IPS DF 4.7 (cell line): ENCODE results near the gene ADAMTS9.

Experiments used
- DNase-seq: peaks from one replicate; pipeline ENCODE4 v3.0.0-alpha.2; 2013; ENCODE audit warnings: low spot score; ENCODE audit errors: extremely low read depth

The ADAMTS9 gene

DNA sequence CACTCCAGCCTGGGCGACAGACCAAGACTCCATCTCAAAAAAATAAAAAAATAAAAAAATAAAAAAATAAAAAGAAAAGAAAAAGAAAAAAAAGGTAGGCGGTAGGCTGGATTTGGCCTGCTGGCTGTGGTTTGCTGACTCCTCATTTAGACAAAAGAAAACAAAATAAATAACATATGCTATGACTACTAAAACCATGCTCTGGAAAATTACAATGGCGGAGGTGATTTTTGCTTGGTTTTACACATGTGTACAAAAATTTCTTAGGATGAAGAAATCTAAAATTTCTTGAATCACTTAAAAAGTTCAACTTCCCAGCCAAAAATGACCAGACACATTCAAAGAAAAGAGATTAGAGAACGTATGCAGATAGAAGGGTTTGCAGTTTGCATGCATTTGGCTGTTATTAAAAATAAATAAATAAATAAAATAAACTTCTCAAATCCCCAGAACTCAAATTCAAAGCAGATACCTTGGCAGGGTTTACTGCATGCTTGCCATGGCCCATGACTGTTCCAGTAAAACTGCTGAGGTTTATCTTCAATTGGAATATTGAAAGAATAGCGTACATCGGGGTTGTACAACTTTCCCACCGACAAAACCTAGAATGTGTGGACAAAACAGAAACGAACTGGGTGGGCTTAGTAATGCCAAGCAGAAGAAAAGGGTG, 65.9 kb downstream of the ADAMTS9 start:
- DNase-seq: no peak

DNA sequence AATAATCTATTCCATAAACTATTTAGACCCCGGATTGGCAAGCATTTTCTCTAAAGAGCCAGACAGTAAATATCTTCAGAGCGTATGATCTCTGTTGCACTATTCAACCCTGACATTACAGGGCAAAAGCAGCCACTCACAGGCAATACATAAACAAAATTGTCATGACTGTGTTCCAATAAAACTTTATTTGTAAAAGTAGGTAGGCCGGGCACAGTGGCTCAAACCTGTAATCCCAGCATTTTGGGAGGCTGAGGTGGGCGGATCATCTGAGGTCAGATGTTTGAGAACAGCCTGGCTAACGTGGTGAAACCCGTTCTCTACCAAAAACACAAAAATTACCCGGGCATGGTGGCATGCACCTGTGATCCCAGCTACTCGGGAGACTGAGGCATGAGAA, 66.5 kb downstream of the ADAMTS9 start:
- DNase-seq: no peak

DNA sequence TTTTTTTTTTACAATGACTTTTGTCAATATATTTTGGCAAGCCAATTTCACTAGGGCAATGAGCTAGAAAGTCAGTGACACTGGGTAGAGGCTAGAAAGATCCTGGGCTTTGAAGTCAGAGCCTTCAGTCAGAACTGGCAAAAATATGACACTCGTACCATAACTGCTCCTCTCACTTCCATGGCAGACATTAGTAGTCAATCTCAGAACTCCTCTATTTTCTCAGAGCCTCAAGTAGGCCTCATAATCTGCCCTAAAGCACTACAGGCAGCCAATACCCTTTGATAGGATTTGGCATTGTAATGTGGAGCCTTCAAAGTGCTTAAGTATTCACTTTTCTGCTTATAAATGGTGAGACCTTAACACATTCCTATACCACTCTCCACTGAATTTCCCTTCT, 67.8 kb downstream of the ADAMTS9 start:
- DNase-seq: no peak

DNA sequence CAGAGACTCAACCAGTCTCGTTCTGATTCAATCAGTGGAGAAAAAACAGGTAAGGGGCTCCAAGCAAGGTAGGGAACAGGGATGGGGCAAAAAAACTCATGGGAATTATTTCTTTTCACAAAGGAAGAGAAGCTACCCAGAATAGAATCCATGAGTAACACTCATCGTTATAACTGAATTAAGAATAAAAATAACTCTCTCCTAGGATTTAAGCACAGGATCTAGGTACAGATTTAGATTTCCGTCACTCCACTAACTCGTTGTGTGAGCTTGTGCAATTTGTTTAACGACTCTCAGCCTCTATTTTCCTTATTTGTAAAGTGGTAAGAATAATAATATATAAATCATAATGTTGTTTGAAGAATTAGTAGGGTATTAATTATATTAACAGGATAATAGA, 68.6 kb downstream of the ADAMTS9 start:
- DNase-seq: no peak

DNA sequence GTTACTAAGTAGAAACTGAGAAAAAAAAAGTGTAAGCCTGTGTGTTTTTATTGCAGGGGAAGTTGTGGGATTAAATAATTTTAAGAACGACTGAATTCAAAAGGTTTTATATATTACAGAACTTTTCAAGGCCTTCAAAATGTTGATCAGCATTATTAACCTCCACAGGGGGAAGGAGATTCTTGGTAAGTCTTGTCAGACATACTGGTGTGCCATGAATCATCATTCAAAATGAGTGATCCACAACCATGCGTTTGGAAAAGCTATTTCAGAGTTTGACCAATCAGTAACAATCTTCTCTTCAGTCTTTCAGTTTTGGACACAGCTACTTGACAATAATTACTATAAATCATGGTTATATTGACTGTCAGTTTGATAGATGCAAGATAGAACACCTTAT, 70.2 kb downstream of the ADAMTS9 start:
- DNase-seq: no peak

DNA sequence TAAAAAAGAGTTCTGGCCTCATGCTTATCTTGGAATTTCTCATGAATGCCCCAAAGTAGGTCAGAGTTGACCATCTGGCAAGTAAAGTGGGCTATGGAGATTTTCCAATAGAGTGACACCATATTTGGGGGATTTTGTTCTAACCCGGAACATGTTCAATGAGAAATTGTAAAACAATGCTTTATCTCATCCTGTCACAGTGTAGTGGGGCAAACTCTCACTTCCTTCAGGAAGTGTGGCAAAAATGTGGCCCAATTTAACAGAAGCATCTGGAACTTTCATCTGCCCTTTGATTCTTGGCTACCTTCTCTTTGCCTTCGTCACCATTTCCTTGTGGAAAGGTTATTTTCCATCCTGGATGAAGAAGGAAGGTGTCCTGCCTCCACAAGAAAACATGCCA, 70.8 kb downstream of the ADAMTS9 start:
- DNase-seq: no peak

DNA sequence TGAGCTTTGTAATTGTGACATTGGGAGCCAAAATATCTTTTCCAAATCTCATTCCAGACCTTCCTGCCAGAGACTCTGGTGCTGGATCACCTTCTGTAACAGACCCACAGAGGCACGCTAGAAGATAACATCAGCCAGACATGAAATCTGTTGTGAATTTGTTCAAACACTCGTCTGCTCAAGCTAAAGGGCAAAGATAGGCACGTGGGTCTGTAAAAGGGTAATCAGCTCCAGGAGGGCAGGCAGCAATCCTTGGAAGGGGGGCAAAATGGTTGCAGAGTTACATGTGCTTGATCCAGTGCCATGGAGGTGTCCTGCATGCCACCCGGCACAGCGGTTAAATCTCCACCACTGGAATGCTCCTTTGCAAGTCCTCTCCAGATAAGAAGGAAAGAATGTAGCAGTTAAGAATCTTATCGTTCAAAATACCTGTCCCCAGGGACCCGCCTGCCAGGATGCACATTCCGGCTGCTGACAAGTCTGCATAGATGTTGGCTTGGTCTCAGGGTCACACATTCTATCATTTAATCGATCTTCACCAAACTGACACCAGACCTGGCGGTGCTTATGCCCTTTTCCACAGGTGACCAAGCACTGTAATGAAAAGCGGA, 74.8 kb downstream of the ADAMTS9 start:
- DNase-seq: no peak

DNA sequence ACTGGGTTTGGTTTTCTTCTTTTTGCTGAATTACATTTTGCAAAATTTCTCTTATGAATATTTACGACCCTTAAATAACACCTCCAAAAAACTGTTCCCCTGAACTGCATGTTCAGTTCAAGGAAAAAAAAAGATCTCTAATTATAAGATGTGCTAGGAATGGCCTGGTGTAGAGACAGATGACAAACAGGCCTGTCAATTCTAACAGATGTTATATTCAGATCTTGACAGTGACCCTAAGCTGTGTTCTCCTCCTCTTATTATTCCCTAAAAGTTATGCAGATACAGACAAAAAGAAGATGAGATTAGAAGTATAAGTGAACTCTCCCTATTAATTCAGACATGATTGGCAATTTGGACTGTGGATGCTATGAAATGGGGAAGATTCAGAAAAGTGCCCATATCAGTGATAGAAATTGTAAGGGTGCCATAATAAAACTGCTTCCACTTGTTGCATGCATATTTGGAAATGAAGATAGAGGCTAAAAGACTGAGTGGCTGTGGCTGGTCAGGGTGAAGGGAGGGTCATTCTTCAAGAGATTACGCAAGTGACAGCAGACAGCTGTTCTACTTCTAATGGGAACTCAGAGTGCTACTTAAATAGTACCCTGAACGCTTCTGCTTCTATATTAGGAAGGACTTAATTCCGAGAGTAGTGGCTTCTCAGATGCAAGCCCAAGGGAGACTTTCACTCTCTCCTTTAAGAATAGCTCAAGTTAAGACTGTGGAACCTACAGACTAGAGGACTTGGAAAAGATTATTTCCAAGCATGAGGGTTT, 75.5 kb downstream of the ADAMTS9 start:
- DNase-seq: no peak

DNA sequence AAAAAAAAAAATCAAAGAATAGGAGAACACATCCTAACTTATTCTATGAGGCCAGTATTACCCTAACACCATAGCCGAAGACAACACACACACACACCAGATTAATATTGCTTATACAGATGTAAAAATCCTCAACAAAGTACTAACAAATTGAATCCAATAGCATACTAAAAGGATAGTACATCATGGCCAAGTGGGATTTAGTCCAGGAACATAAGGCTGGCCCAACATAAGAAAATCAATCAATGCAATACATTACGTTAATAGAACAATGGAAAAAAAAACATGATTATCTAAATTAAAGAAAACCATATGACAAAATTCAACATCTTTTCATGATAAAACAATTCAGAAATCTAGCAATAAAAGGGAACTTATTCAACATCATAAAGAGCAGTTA, 79.1 kb downstream of the ADAMTS9 start:
- no peak for DNase-seq

DNA sequence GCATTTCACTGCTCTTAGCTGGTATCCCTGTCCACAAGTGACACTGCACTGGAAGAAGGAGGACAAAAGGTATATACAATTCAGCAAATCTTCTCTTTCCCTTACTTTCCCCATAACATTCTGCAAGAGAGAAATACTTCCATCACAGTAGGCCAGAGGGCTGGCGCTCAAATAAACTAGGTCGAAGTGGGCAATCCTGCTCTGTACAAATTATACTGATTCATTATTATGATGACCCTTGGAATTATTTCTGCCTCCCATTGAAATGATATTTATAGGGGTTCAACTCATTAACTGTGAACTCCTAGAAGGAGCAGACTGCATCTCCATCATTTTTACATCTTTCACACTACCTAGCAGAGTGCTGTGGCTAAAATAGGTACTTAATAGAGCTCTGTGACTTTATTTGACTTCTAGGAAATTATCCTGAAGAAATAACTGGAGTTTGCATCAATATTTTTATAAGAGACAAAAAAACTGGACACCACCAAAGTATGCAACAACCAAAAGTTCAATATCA, 80.7 kb downstream of the ADAMTS9 start:
- no peak for DNase-seq

DNA sequence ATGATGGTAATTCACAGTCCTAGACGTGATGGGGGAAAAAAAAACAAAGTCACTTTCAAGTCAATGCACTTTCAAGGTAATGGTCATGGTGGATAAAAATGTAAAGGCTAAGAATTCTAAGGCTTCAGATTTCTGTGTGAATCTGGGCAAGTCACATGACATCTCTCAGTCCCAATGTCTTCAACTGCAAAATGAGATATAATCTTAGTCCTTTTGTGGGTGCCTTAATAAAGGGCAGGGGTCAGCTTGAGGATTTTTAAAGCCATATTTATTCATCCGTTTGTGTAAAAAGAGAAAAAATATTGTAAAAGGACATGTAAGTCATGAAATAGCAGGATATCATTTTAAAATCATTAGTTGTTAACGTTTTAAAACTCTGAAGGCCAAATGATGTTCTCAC, 83.5 kb downstream of the ADAMTS9 start:
- DNase-seq: no peak

DNA sequence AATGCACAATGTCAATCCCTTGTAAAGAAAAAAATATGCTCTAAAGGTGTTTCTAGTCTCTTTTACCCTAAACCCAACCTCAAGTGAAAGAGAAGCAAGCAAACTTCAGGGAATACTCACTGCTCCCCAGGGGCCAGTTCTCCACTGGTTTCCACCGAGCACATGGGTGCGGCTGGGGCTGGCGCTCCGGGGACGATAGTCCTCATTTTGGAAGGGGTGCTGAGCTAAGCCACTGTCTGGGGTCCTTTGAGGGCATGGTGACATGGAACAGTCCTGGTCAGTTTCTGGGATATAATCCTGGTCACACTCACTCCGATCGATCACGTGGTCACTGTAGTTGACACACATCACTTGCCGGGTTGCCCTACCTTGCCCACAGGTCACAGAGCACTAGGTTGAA, 86.0 kb downstream of the ADAMTS9 start:
- no peak for DNase-seq

DNA sequence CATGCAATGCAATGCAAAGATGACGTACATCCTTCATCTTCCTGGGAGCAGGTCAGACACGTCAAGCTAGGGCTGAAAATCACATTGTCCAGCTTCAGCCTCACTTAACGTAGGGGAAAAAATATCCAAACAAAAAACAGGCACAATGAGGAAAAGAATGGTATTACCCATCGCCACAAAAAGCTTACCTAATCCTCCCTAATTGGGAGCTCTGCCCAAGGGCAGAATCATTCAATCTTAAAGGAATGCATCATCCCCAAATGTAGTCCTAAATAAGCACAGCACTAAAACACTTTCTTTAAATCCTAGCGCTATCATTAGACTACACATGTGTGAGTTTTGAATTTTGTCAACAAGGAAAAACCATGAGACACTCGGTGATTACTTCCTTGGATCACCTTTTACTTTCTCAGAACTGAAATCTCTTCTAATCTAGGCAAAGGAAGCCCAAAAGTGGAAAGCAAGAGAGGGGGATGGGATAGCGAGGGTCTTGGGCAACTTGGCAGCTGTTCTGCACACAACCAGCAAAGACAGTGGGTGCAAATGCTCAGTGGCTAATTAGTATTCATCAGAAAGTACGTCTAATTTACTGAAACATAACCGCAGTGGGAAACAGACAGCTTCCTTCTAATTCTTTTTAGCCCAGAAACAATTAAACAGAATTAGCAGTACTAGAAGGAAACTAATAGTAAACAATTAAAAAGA, 87.4 kb downstream of the ADAMTS9 start:
- DNase-seq: no peak

DNA sequence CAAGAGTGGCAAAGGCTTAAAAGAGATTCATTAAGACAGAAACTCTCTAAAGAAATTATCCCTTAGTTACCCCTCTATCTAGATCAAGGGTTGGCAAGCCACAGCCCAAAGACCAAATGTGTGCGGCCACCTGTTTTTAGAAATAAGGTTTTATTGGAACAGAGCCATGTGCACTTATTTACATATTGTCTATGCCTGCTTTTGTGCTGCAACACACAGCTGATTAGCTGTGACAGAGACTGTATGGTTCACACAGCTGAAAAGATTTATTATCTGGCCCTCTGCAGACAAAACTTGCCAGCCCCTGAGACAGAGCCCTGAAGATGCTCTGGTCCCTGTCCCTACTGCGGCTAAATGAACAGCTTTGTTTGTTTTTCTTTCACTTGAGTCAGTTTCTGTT, 88.1 kb downstream of the ADAMTS9 start:
- DNase-seq: no peak

DNA sequence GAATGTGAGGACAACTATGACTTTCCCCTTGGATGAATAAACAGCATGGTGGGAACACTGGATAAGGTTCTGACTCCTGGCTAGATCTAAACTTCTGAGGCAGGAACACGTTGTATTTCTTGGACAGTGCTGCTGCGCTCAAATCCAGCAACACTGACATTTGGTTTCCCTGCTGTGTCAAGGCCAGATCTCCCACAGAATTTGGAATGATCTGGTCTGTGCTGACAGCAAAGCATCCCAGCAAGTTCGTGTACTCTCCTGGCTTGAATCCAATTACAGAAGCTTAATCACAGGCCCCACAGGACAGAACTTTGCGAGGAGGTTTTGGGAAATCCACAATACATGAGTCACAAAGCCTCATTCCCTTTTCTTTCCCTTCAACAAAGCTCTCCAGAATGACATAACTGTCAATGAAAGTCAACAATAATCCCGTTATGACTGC, 92.5 kb downstream of the ADAMTS9 start:
- DNase-seq: no peak

DNA sequence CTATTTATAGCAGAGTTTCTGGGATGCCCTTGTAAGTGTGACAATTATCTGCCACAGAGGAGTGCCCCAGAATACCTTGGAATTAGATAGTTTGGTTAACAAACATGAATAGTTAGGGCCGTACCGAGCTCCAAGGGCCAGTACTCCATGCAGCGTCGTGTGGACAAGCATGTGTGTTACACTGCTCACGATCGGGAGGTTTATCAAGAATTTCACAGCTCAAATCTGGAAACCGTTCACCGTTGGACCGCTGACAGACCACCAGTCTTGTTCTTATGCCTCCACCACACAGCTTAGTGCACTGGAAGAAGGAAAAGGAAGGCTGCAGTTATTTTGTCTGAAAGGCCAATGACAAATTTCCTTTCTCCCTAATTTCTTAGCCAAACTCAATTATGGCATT, 93.7 kb downstream of the ADAMTS9 start:
- no peak for DNase-seq

DNA sequence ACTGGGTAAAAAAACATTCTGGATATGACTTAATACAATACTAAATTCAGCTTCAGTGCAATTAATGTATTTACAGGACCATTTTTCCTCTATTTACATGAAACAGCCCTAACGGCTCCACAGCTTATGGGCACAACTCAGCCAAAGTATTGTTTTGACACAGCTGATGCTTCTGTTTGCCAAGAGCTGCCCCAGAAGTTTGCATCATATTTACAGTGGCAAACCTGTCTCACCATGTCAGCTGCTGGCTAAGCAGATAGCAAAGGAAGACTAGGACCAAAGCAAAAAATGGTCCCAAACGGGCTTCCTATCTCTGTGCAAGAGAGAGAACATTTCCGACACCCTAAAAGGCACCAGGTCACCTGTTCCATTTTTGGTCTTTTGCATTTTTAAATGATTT, 94.5 kb downstream of the ADAMTS9 start:
- no peak for DNase-seq

DNA sequence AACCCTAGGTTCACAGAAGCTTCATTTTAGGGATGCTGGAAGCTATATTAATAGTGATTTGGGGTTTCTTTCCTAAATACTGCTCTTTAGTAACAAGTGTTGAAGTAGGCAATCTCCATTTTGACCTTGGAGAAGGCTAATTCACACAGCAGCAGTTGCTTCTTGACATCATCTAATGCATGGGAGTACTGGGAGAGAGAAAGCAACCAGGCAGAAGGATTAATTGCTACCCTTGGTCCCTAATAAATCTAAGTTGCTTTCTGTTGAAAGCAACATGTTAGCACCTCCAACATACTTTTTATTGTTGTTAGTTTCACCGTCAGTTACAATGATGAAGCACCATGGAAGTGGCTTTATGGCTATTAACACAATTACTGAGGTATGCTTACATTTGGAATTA, 96.2 kb downstream of the ADAMTS9 start:
- no peak for DNase-seq

DNA sequence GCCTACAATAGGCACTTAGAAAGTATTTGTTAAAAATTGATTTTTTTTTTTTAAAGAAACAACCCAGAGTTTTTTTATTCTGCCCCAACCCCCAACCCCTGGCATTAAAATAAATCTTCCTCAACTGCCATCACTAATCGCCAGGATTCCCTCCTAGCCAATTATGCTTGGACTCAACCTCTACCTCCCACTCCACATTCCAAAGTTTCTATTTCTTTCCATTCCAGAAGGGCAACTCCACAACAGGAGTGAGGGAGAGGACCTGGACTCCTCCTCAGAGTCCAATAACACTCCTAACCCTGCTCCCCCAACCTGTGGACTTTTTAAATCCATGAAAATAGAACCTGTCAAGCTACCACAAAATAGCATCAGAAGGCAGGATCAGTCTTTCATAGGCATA, 99.4 kb downstream of the ADAMTS9 start:
- no peak for DNase-seq

DNA sequence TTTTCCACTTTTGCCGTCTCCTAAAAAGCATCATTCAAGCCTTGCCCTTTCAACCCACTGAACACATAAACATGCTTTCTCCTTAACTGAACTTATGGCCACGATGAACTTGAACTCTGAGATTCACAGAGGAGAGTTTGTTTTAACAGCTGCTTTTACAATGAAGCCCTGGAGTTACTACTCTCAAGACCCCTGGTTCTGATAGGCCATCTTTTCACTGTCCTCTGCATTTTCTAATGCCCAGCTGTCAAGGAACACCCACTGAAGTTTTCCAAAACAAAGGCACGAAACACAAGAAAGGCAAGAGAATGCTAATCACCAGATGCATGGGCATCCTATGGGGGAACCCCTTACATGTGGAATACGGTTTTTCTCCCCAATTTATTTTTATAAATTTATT, 100.8 kb downstream of the ADAMTS9 start:
- no peak for DNase-seq

DNA sequence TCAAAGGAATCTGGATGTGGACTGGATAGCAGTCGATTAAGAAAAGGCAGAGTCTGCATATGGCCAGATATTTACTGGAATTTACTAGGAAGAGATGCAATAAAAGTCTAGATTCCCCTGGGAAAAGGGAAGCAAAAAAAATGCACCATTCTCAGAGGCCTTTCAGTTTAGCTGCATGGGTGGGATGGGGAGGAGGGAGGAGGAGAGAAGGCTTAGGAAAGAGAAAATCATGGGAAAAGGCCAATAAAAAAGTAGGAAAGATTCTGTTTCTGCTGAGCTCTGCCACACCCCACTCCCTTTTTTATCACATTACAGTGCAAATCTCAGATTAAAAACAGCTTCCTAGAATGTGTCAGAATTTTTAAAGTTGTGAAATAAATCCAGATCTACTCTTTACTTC, 103.6 kb downstream of the ADAMTS9 start:
- DNase-seq: no peak

DNA sequence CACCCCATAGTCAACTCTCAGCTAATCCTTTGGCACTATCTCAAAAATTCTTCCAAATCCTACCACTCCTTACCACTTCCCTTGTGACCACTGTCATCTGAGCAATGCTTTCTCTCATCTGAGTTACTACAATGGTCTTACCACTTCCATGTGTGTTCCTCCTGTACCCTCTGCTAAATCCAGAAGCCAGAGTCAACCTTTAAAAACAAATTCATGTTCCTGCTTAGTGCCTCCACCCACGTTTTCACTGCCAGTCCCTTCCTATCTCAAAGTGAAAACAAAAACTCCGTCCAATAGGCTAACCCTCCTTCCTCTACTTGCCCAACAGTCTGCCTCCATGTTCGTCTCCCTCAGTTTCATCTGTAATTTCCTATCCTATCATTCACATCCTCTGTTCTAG, 109.0 kb downstream of the ADAMTS9 start:
- DNase-seq: no peak
